K562 (cell line): ENCODE results near the gene CFAP206. TPM values are rescaled to one million over a fixed set of nuclear protein-coding genes. Genes with fewer than 3 reads are reported as not detected.

Source experiments
- ATAC-seq: fragments of 200-7000 bp; cut with Tn5 transposase; 3 replicates; pipeline ENCODE4 v1.9.1; 2020; ENCODE audit warnings: moderate library complexity
- BruUV-seq: library from RNA; stranded (reverse); fragments of 400-500 nt; replicated peaks from 2 replicates; lab custom pipeline; 2021; lab: Mats Ljungman, UMichigan
- CTCF ChIA-PET: fragments of 300-600 bp; formaldehyde crosslinking; extraction: SDS; loops from one replicate; lab custom pipeline; 2021; ENCODE audit warnings: low intra/inter-chr PET ratio; lab: Yijun Ruan, JAX
- POLR2A ChIA-PET: fragments of 300-600, 350-650 bp; sonication (Branson Sonifier 250); formaldehyde crosslinking; extraction: SDS; loops from one replicate; lab custom pipeline; 2021; ENCODE audit warnings: antibody characterized with exemption, inconsistent platforms; lab: Yijun Ruan, JAX
- DNase-seq, 4 experiments: peaks; one replicate each; pipeline versions ENCODE4 v3.0.0 to v3.0.0-alpha.2; 2011 to 2018; ENCODE audit warnings: low spot score in 3 of 4, mixed read lengths in 3 of 4; ENCODE audit errors: extremely low read depth in 1 of 4
- FAIRE-seq: peaks from 2 replicates; lab custom pipeline; 2011; peaks lifted over from hg19 to GRCh38; lab: Jason Lieb, UNC
- H2AFZ ChIP-seq: 2 replicates; pipeline ENCODE4 v1.6.0; 2011; ENCODE audit warnings: low read depth, low read length, control low read depth, inconsistent platforms
- H3K27ac ChIP-seq: fragments of 200-600 bp; 3 replicates; pipeline ENCODE4 v1.8.0; 2011; ENCODE audit warnings: low read depth, mild to moderate bottlenecking, control low read depth, inconsistent platforms, low read length, moderate library complexity, mixed read lengths; ENCODE audit errors: extremely low read depth
- H3K27me3 ChIP-seq, 2 experiments: fragments of 300-600 bp in 1 of 2; 2 replicates in 1 of 2; 3 replicates in 1 of 2; pipeline versions ENCODE4 v1.6.0 to v1.8.0; 2011; ENCODE audit warnings: inconsistent platforms in 2 of 2, low read length in 2 of 2, mild to moderate bottlenecking in 1 of 2, mixed read lengths in 1 of 2, moderate library complexity in 1 of 2; ENCODE audit not compliant: control insufficient read depth in 2 of 2, insufficient read depth in 2 of 2
- H3K36me3 ChIP-seq: fragments of 300-600 bp; 3 replicates; pipeline ENCODE4 v1.8.0; 2011; ENCODE audit warnings: mild to moderate bottlenecking, low read length, inconsistent platforms; ENCODE audit not compliant: control insufficient read depth, insufficient read depth
- H3K4me1 ChIP-seq, 2 experiments: fragments of 200-600 bp in 1 of 2; replicated peaks in 1 of 2; 2 replicates in 1 of 2; 3 replicates in 1 of 2; pipeline versions ENCODE4 v1.5.1 to v1.8.0; 2011; ENCODE audit warnings: inconsistent platforms in 2 of 2, low read length in 2 of 2, mild to moderate bottlenecking in 1 of 2, mixed read lengths in 1 of 2, moderate library complexity in 1 of 2; ENCODE audit not compliant: control insufficient read depth in 2 of 2, insufficient read depth in 2 of 2
- H3K4me2 ChIP-seq: 2 replicates; pipeline ENCODE4 v1.6.1; 2011; ENCODE audit warnings: low read length, control low read depth, inconsistent platforms, mixed read lengths; ENCODE audit not compliant: insufficient read depth
- H3K4me3 ChIP-seq: fragments of 200-600 bp; sonication (generic), shearing (Covaris generic); 2 replicates; pipeline ENCODE4 v1.5.1; 2016; ENCODE audit warnings: control low read depth, inconsistent platforms
- H3K79me2 ChIP-seq: fragments of 200-600 bp; 3 replicates; pipeline ENCODE4 v1.8.0; 2011; ENCODE audit warnings: low read length, inconsistent platforms; ENCODE audit not compliant: control insufficient read depth, insufficient read depth
- H3K9ac ChIP-seq, 2 experiments: 2 replicates each; pipeline versions ENCODE4 v1.6.0 to v1.6.1; 2011; ENCODE audit warnings: low read depth in 2 of 2, low read length in 2 of 2, control low read depth in 1 of 2, inconsistent platforms in 1 of 2, mild to moderate bottlenecking in 1 of 2, mixed read lengths in 1 of 2; ENCODE audit not compliant: insufficient read depth in 1 of 2
- H3K9me1 ChIP-seq: one replicate; pipeline ENCODE4 v1.6.0; 2011; ENCODE audit warnings: inconsistent platforms, mild to moderate bottlenecking, low read length, moderate library complexity; ENCODE audit not compliant: control insufficient read depth, insufficient read depth
- H3K9me3 ChIP-seq: replicated peaks from 2 replicates; pipeline ENCODE4 v1.5.1; 2011; ENCODE audit warnings: low read depth, low read length, inconsistent platforms; ENCODE audit not compliant: control insufficient read depth, insufficient read depth
- H4K20me1 ChIP-seq: replicated peaks from 2 replicates; pipeline ENCODE4 v1.6.1; 2011; ENCODE audit warnings: low read length, inconsistent platforms, mixed read lengths; ENCODE audit not compliant: control insufficient read depth, insufficient read depth
- BACH1 ChIP-seq: fragments of 200-800 bp; sonication (Bioruptor generic); IDR thresholded peaks from 2 replicates; pipeline ENCODE4 v1.6.1; 2016; ENCODE audit warnings: missing genetic modification characterization, missing compliant biosample characterization
- DPF2 ChIP-seq: fragments of 450-650 bp; IDR thresholded peaks from 2 replicates; pipeline ENCODE4 v1.6.1; 2016
- HNRNPUL1 ChIP-seq: fragments of 200-400 bp; formaldehyde crosslinking; IDR thresholded peaks from 2 replicates; pipeline ENCODE4 v1.6.1; 2017; ENCODE audit warnings: low read length
- HSF4 ChIP-seq: fragments of 250-450 bp; sonication (Bioruptor Pico); IDR thresholded peaks from 2 replicates; pipeline ENCODE4 v2.1.2; 2022; ENCODE audit warnings: mild to moderate bottlenecking, moderate library complexity, borderline replicate concordance
- JUND ChIP-seq, 2 experiments: IDR thresholded peaks; 2 replicates in 1 of 2; 3 replicates in 1 of 2; pipeline ENCODE4 v1.6.1; 2011; ENCODE audit warnings: borderline replicate concordance in 2 of 2, low read depth in 2 of 2, low read length in 2 of 2, improper control_type of control experiment in 1 of 2, missing biosample characterization in 1 of 2, missing genetic modification characterization in 1 of 2, missing genetic modification reagents in 1 of 2
- MCM2 ChIP-seq: fragments of 450-650 bp; IDR thresholded peaks from 2 replicates; pipeline ENCODE4 v1.6.1; 2017; ENCODE audit warnings: low read depth, mild to moderate bottlenecking
- NCOA6 ChIP-seq: fragments of 450-650 bp; IDR thresholded peaks from 2 replicates; pipeline ENCODE4 v1.6.1; 2017; ENCODE audit warnings: mild to moderate bottlenecking
- NFIX ChIP-seq: fragments of 250-450 bp; sonication (Bioruptor Pico); IDR thresholded peaks from 2 replicates; pipeline ENCODE4 v1.4.0; 2020; ENCODE audit warnings: low read depth, mild to moderate bottlenecking, moderate library complexity
- POLR2A ChIP-seq: fragments of 450-650 bp; conservative IDR thresholded peaks from 2 replicates; pipeline ENCODE4 v1.6.1; 2016
- POLR3G ChIP-seq: IDR thresholded peaks from 2 replicates; pipeline ENCODE4 v1.6.1; 2011; ENCODE audit not compliant: insufficient read length, insufficient replicate concordance; ENCODE audit errors: extremely low read depth
- TCF7L2 ChIP-seq: fragments of 150-350 bp; IDR thresholded peaks from 2 replicates; pipeline ENCODE4 v1.6.1; 2016; ENCODE audit warnings: low read depth, mild to moderate bottlenecking, low read length, moderate library complexity
- TGIF2 ChIP-seq: sonication (generic); formaldehyde crosslinking; IDR thresholded peaks from 2 replicates; pipeline ENCODE4 v1.8.1; 2022; ENCODE audit warnings: mild to moderate bottlenecking, missing genetic modification reagents, moderate library complexity
- U2AF1 ChIP-seq: fragments of 200-400 bp; formaldehyde crosslinking; optimal IDR thresholded peaks from 2 replicates; pipeline ENCODE3; 2017; ENCODE audit warnings: mild to moderate bottlenecking, low read depth, low read length, moderate library complexity
- ZNF239 ChIP-seq: fragments of 250-450 bp; sonication (Bioruptor Pico); IDR thresholded peaks from 2 replicates; pipeline ENCODE4 v1.4.0; 2020; ENCODE audit warnings: mild to moderate bottlenecking
- ZNF695 ChIP-seq: fragments of 450-650 bp; formaldehyde crosslinking; IDR thresholded peaks from 2 replicates; pipeline ENCODE4 v1.4.0; 2020; ENCODE audit warnings: mild to moderate bottlenecking, moderate library complexity
- ZNF780A ChIP-seq: fragments of 250-450 bp; sonication (Bioruptor Pico); IDR thresholded peaks from 2 replicates; pipeline ENCODE4 v1.5.0; 2021; ENCODE audit warnings: mild to moderate bottlenecking
- ZNF830 ChIP-seq: fragments of 250-450 bp; sonication (Bioruptor Pico); IDR thresholded peaks from 2 replicates; pipeline ENCODE4 v1.5.0; 2021; ENCODE audit warnings: mild to moderate bottlenecking
- WGBS: fragments of 100-300 bp; shearing (Covaris generic); methylation state at CpG from one replicate; pipeline ENCODE4 v1.1.6; 2016; ENCODE audit warnings: low coverage, mixed read lengths; ENCODE audit not compliant: insufficient coverage; ENCODE audit errors: missing lambda C conversion rate; 5-methylcytosine and 5-hydroxymethylcytosine counted together
- in situ Hi-C: fragments of 300-500 bp; cut with MboI; formaldehyde crosslinking; loops from 4 replicates; pipeline ENCODE4 v1.15.0; 2018; ENCODE audit warnings: inconsistent platforms, mixed read lengths
- intact Hi-C: fragments of 100-400 bp; cut with micrococcal nuclease; formaldehyde crosslinking; loops from 2 replicates; pipeline ENCODE4 v1.14.2; 2022
- polyA plus RNA-seq, 8 experiments: library from polyadenylated mRNA; depleted of rRNA in 4 of 8; stranded (reverse) in 5 of 8; unstranded in 3 of 8; fragments of >200 nt; fragmentation: Nextera tagmentation in 2 of 8; fragmentation: Illumina TruSeq in 1 of 8; extraction: Ambion mirVana in 2 of 8; extraction: Trizol in 1 of 8; gene quantifications; 2 replicates each; pipeline versions ENCODE4 v1.2.1 to v1.2.3, GENCODE V29; 2011 to 2014; ENCODE audit warnings: inconsistent platforms in 1 of 8, missing spikeins in 1 of 8
- total RNA-seq, 7 experiments: library from RNA; depleted of rRNA in 6 of 7; stranded (reverse); fragments of >200 nt in 6 of 7; fragmentation: Illumina TruSeq in 2 of 7; extraction: Trizol in 2 of 7; gene quantifications; 2 replicates each; pipeline versions ENCODE4 v1.2.1 to v1.2.3, GENCODE V29; 2011 to 2021; ENCODE audit warnings: low replicate concordance in 1 of 7
- TF ChIP-seq, protein P1 (sequence below): fragments of 450-650 bp; IDR thresholded peaks from 2 replicates; pipeline ENCODE4 v1.6.1; 2016; ENCODE audit warnings: antibody characterized with exemption
- TF ChIP-seq, protein P2 (sequence below): fragments of 450-650 bp; IDR thresholded peaks from 2 replicates; pipeline ENCODE4 v1.6.1; 2016; ENCODE audit warnings: mild to moderate bottlenecking
- TF ChIP-seq, protein P3 (sequence below): sonication (generic); formaldehyde crosslinking; IDR thresholded peaks from 2 replicates; pipeline ENCODE4 v1.8.0; 2022; ENCODE audit warnings: mild to moderate bottlenecking, missing genetic modification reagents, borderline replicate concordance

Gene CFAP206
- total and polyA plus RNA-seq, 9 of the 15 experiments (the other 6 are each of a cell fraction or from before 2014, with no cell fraction given), result 0.06 to 0.33 (median 0.18) TPM; not detected in 2

DNA sequence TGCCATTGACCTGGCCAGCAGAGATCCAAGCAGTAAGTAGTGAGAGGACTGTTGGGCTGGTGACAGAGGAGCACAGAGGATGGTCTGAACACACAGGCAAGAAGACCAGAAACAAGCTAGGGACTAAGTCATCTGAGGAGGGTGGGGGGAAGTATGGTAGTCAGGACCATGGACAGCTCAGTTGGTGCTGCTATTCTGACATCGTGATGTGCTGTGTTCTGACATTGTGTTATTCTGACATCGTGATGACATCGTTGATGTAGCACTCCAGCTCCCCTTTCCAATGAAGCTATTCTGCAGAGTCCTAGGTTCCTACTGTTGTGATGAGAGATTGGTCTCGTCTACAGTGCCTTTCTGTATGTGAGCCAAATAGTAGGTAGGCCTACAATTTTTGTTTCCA is 28.7 kb downstream of the CFAP206 start:
- FAIRE-seq, result peak; percentile 94
- H3K4me3 ChIP-seq, result no peak overlapping the region
- H3K9ac ChIP-seq, result no peak overlapping the region
- H2AFZ ChIP-seq, result no peak overlapping the region
- H3K36me3 ChIP-seq, result no peaks in the 10 kb centered on the region
- H3K79me2 ChIP-seq, result no peaks in the 10 kb centered on the region
- intact Hi-C loops (no loop called here), in situ Hi-C loops (no loop called here)
- H3K27ac ChIP-seq, result no peak overlapping the region
- no TSS peak for BruUV-seq
- no peak overlapping the region for H3K4me2 ChIP-seq
- H4K20me1 ChIP-seq, result no peaks in the 10 kb centered on the region
- H3K27me3 ChIP-seq, result peaks cover 0 to 1% of the 10 kb centered on the region in 2 experiments; a peak in 2 of 5 replicates
- WGBS, result 1% methylated on average over 4 of the region's 4 CpGs
- CTCF ChIA-PET, result no interaction called here
- POLR2A ChIA-PET, result interaction anchor here (0.8 kb wide), 1 partner anchor 12 kb away, joined by 3 read pairs; no protein-coding TSS in a partner anchor
- H3K9me1 ChIP-seq, result no peaks in the 10 kb centered on the region
- no peaks in the 10 kb centered on the region for H3K4me1 ChIP-seq
- DNase-seq, result peak; percentile 58 to 76 (median 65)
- peak; percentile 96 for ATAC-seq
- no peaks in the 10 kb centered on the region for H3K9me3 ChIP-seq
- TF ChIP-seq ZNF239 (CRISPR knock-in tag) (no peak), TGIF2 (CRISPR knock-in tag) (no peak), TCF7L2 (no peak), JUND (IDR thresholded peaks at IDR 0.05; ENCODE audit: borderline replicate concordance, low read depth, low read length) (no peak; the same call in 1 of the 2 replicates), JUND (tag; IDR thresholded peaks at IDR 0.05; ENCODE audit: borderline replicate concordance, low read depth, low read length) (peak; percentile 54; the same call in 1 of the 3 replicates), NFIX (CRISPR knock-in tag) (no peak), HSF4 (CRISPR knock-in tag) (no peak), BACH1 (tag) (no peak), HNRNPUL1 (no peak), POLR3G (no peak), NCOA6 (no peak), POLR2A (no peak), U2AF1 (no peak), ZNF830 (no peak), MCM2 (no peak), ZNF695 (CRISPR knock-in tag) (no peak), DPF2 (no peak), ZNF780A (CRISPR knock-in tag) (no peak)
- TF ChIP-seq, protein P1, sequence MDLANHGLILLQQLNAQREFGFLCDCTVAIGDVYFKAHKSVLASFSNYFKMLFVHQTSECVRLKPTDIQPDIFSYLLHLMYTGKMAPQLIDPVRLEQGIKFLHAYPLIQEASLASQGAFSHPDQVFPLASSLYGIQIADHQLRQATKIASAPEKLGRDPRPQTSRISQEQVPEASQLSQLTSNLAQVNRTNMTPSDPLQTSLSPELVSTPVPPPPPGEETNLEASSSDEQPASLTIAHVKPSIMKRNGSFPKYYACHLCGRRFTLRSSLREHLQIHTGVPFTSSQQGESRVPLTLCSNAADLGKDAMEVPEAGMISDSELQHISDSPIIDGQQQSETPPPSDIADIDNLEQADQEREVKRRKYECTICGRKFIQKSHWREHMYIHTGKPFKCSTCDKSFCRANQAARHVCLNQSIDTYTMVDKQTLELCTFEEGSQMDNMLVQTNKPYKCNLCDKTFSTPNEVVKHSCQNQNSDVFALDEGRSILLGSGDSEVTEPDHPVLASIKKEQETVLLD, result no peak
- TF ChIP-seq, protein P2, sequence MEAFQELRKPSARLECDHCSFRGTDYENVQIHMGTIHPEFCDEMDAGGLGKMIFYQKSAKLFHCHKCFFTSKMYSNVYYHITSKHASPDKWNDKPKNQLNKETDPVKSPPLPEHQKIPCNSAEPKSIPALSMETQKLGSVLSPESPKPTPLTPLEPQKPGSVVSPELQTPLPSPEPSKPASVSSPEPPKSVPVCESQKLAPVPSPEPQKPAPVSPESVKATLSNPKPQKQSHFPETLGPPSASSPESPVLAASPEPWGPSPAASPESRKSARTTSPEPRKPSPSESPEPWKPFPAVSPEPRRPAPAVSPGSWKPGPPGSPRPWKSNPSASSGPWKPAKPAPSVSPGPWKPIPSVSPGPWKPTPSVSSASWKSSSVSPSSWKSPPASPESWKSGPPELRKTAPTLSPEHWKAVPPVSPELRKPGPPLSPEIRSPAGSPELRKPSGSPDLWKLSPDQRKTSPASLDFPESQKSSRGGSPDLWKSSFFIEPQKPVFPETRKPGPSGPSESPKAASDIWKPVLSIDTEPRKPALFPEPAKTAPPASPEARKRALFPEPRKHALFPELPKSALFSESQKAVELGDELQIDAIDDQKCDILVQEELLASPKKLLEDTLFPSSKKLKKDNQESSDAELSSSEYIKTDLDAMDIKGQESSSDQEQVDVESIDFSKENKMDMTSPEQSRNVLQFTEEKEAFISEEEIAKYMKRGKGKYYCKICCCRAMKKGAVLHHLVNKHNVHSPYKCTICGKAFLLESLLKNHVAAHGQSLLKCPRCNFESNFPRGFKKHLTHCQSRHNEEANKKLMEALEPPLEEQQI, result peak; percentile 76
- TF ChIP-seq, protein P3, sequence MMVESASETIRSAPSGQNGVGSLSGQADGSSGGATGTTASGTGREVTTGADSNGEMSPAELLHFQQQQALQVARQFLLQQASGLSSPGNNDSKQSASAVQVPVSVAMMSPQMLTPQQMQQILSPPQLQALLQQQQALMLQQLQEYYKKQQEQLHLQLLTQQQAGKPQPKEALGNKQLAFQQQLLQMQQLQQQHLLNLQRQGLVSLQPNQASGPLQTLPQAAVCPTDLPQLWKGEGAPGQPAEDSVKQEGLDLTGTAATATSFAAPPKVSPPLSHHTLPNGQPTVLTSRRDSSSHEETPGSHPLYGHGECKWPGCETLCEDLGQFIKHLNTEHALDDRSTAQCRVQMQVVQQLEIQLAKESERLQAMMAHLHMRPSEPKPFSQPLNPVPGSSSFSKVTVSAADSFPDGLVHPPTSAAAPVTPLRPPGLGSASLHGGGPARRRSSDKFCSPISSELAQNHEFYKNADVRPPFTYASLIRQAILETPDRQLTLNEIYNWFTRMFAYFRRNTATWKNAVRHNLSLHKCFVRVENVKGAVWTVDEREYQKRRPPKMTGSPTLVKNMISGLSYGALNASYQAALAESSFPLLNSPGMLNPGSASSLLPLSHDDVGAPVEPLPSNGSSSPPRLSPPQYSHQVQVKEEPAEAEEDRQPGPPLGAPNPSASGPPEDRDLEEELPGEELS, result no peak
